ENCODE results near the gene EGF. TPM values are rescaled to one million over a fixed set of nuclear protein-coding genes. Genes with fewer than 3 reads are reported as not detected.

The EGF gene
- total RNA-seq, 5 donors from 2014 or later (not counting 1 experiment from before 2014, with no cell fraction given): 0.20 TPM; not detected in 4

- no peak overlapping the region for H3K27ac Mint-ChIP-seq
- Histone ChIP-seq H3K4me1 (ENCODE audit: control insufficient read depth in 1 of 2, extremely low read depth in 1 of 2, insufficient read depth in 2 of 2, low read length in 2 of 2) (peaks cover 5 to 7% of the 10 kb centered on the region in 2 experiments), H3K27ac (ENCODE audit: low read length) (no peak overlapping the region), H3K9me3 (no peaks in the 10 kb centered on the region), H3K27me3 (replicated peaks in 1 of 2; ENCODE audit: control insufficient read depth in 2 of 2, extremely low read depth in 1 of 2, insufficient read depth in 2 of 2, low read length in 1 of 2) (no peaks in the 10 kb centered on the region), H3K4me3 (ENCODE audit: control insufficient read depth in 1 of 2, extremely low read depth in 1 of 2, low read length in 1 of 2) (no peak overlapping the region), H3K36me3 (ENCODE audit: control insufficient read depth in 2 of 2, extremely low read depth in 1 of 2, insufficient read depth in 1 of 2, low read length in 1 of 2) (no peaks in the 10 kb centered on the region)
- CTCF ChIA-PET: interaction anchor here in 1 of 2 donors (0.7 to 1.0 kb wide), 2 partner anchors 14 to 611 kb away, joined by 4 to 5 read pairs; no protein-coding TSS in a partner anchor
- no peaks in the 10 kb centered on the region for H3K36me3 Mint-ChIP-seq
- DNase-seq (no peak), ATAC-seq (replicated peaks in 1 of 4) (no peak)
- no peaks in the 10 kb centered on the region for H3K9me3 Mint-ChIP-seq
- peaks cover 4 to 11% of the 10 kb centered on the region in 2 donors for H3K27me3 Mint-ChIP-seq
- POLR2A ChIA-PET: no interaction called here
- H3K4me3 Mint-ChIP-seq: no peak overlapping the region
- WGBS (ENCODE audit: insufficient coverage): 60% methylated on average over 2 of the region's 2 CpGs
- H3K4me1 Mint-ChIP-seq: peaks cover 8 to 14% (median 11%) of the 10 kb centered on the region in 3 donors
Observed at GRCh38 chr4:109973529-109973905, 60.8 kb downstream of the EGF start.

DNA sequence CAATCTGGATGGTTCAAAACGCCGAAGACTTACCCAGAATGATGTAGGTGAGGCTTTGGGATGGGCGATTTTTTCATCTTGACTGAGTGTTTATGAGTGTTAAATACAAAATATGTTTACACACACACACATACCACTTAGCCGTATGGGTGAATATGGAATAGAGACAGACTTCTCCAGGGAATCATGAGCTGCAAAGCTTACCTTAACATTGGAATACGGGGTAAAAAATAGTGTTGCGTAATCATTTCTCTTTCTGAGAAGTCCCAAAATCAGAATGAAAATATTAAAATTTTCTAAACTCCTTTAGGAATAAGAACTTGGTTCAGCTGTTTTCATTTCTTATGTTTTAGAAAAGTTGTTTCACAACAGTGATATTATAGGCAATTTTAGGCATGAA is 63.5 kb downstream of the EGF start:
- DNase-seq: no peak
- H3K4me1 Mint-ChIP-seq: no peaks in the 10 kb centered on the region
- no peak overlapping the region for H3K4me3 ChIP-seq (ENCODE audit: control insufficient read depth in 1 of 2, extremely low read depth in 1 of 2, low read length in 1 of 2)
- ChIA-PET CTCF (interaction anchor here (1.0 to 1.6 kb wide), 3 partner anchors 538 to 549 kb away, joined by 3 to 4 read pairs (median 3); no protein-coding TSS in a partner anchor), POLR2A (no interaction called here)
- H3K4me1 ChIP-seq (ENCODE audit: control insufficient read depth in 1 of 2, extremely low read depth in 1 of 2, insufficient read depth in 2 of 2, low read length in 2 of 2): no peaks in the 10 kb centered on the region
- peaks cover 22 to 26% of the 10 kb centered on the region in 2 donors for H3K27me3 Mint-ChIP-seq
- no peak overlapping the region for H3K27ac Mint-ChIP-seq
- no peaks in the 10 kb centered on the region for H3K27me3 ChIP-seq (replicated peaks in 1 of 2; ENCODE audit: control insufficient read depth in 2 of 2, extremely low read depth in 1 of 2, insufficient read depth in 2 of 2, low read length in 1 of 2)
- H3K36me3 Mint-ChIP-seq: no peaks in the 10 kb centered on the region
- ATAC-seq (replicated peaks in 1 of 4): no peak
- no peak overlapping the region for H3K27ac ChIP-seq (ENCODE audit: low read length)
- H3K9me3 Mint-ChIP-seq: no peaks in the 10 kb centered on the region
- H3K4me3 Mint-ChIP-seq: no peak overlapping the region
- WGBS (ENCODE audit: insufficient coverage): no CpG with 5 or more reads among the region's 6 CpGs
- H3K9me3 ChIP-seq: no peaks in the 10 kb centered on the region
- no peaks in the 10 kb centered on the region for H3K36me3 ChIP-seq (ENCODE audit: control insufficient read depth in 2 of 2, extremely low read depth in 1 of 2, insufficient read depth in 1 of 2, low read length in 1 of 2)

- Mint-ChIP-seq H3K27ac (no peak overlapping the region), H3K9me3 (no peaks in the 10 kb centered on the region), H3K27me3 (peaks cover 29% of the 10 kb centered on the region in 2 donors), H3K4me1 (no peaks in the 10 kb centered on the region), H3K36me3 (no peaks in the 10 kb centered on the region), H3K4me3 (no peak overlapping the region)
- Histone ChIP-seq H3K36me3 (ENCODE audit: control insufficient read depth in 2 of 2, extremely low read depth in 1 of 2, insufficient read depth in 1 of 2, low read length in 1 of 2) (no peaks in the 10 kb centered on the region), H3K27me3 (replicated peaks in 1 of 2; ENCODE audit: control insufficient read depth in 2 of 2, extremely low read depth in 1 of 2, insufficient read depth in 2 of 2, low read length in 1 of 2) (no peaks in the 10 kb centered on the region), H3K9me3 (no peaks in the 10 kb centered on the region), H3K4me3 (ENCODE audit: control insufficient read depth in 1 of 2, extremely low read depth in 1 of 2, low read length in 1 of 2) (no peak overlapping the region), H3K4me1 (ENCODE audit: control insufficient read depth in 1 of 2, extremely low read depth in 1 of 2, insufficient read depth in 2 of 2, low read length in 2 of 2) (no peaks in the 10 kb centered on the region), H3K27ac (ENCODE audit: low read length) (no peak overlapping the region)
- DNase-seq: peak in 1 of 35 experiments; percentile 44
- CTCF ChIA-PET: interaction anchor here (0.7 to 2.0 kb wide), 4 partner anchors 32 to 556 kb away, joined by 3 to 7 read pairs (median 4); no protein-coding TSS in a partner anchor
- ATAC-seq (replicated peaks in 1 of 4): no peak
- WGBS (ENCODE audit: insufficient coverage): no CpG with 5 or more reads among the region's 2 CpGs
- POLR2A ChIA-PET: no interaction called here
Observed at GRCh38 chr4:109977854-109978501, 65.3 kb downstream of the EGF start.

GRCh38 chr4:109978704-109979454 is 66.2 kb downstream of the EGF start:
- WGBS (ENCODE audit: insufficient coverage): 50% methylated on average over 1 of the region's 5 CpGs
- no peak overlapping the region for H3K4me3 ChIP-seq (ENCODE audit: control insufficient read depth in 1 of 2, extremely low read depth in 1 of 2, low read length in 1 of 2)
- no peaks in the 10 kb centered on the region for H3K27me3 ChIP-seq (replicated peaks in 1 of 2; ENCODE audit: control insufficient read depth in 2 of 2, extremely low read depth in 1 of 2, insufficient read depth in 2 of 2, low read length in 1 of 2)
- no peaks in the 10 kb centered on the region for H3K4me1 ChIP-seq (ENCODE audit: control insufficient read depth in 1 of 2, extremely low read depth in 1 of 2, insufficient read depth in 2 of 2, low read length in 2 of 2)
- Mint-ChIP-seq H3K9me3 (no peaks in the 10 kb centered on the region), H3K4me1 (no peaks in the 10 kb centered on the region), H3K36me3 (no peaks in the 10 kb centered on the region), H3K27me3 (peaks cover 28 to 34% of the 10 kb centered on the region in 2 donors), H3K27ac (no peak overlapping the region), H3K4me3 (no peak overlapping the region)
- POLR2A ChIA-PET: interaction anchor here in 1 of 2 donors (0.5 kb wide), 1 partner anchor 540 kb away, joined by 3 read pairs; no protein-coding TSS in a partner anchor
- H3K9me3 ChIP-seq: no peaks in the 10 kb centered on the region
- H3K27ac ChIP-seq (ENCODE audit: low read length): no peak overlapping the region
- DNase-seq (no peak), ATAC-seq (replicated peaks in 1 of 4) (no peak)
- CTCF ChIA-PET: interaction anchor here (0.7 to 2.0 kb wide), 7 partner anchors 23 to 557 kb away, joined by 3 to 7 read pairs (median 3); partner anchors contain the start of gene RRH (in 1 of the 2)
- no peaks in the 10 kb centered on the region for H3K36me3 ChIP-seq (ENCODE audit: control insufficient read depth in 2 of 2, extremely low read depth in 1 of 2, insufficient read depth in 1 of 2, low read length in 1 of 2)

DNA sequence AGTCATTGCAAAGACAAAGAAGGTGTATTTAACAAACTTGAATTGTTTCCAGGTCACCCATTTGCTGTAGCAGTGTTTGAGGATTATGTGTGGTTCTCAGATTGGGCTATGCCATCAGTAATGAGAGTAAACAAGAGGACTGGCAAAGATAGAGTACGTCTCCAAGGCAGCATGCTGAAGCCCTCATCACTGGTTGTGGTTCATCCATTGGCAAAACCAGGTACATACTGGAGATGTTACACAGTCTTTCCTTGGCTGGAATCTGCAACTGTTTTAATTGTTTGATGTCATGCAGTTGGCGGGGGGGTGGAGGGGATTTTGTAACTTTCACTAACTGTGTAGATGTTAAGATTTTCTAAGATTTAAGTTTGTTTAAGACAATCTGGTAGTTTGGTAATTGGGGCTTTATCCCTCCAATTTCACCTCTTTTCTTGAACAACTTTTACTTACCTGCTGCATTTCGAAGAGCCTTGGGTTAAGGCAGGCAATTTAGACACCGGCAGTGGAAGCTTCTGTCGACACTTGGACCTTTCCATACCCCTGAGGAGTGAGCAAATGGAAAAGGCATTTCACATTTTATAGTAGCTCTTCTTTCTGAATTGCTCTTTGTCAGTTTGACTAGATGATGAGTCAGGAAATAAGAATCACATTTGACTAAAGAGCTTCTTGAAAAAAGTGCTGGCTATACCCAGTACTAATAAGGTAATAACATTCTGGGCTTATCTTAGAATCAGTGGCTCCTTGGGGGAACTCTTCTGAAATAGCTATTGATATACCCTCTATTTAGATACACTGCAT is 67.4 kb downstream of the EGF start:
- ChIA-PET POLR2A (no interaction called here), CTCF (no interaction called here)
- H3K9me3 Mint-ChIP-seq: no peaks in the 10 kb centered on the region
- H3K4me3 ChIP-seq (ENCODE audit: control insufficient read depth in 1 of 2, extremely low read depth in 1 of 2, low read length in 1 of 2): no peak overlapping the region
- no peak overlapping the region for H3K27ac ChIP-seq (ENCODE audit: low read length)
- no peak overlapping the region for H3K27ac Mint-ChIP-seq
- H3K36me3 ChIP-seq (ENCODE audit: control insufficient read depth in 2 of 2, extremely low read depth in 1 of 2, insufficient read depth in 1 of 2, low read length in 1 of 2): no peaks in the 10 kb centered on the region
- H3K9me3 ChIP-seq: no peaks in the 10 kb centered on the region
- H3K27me3 ChIP-seq (replicated peaks in 1 of 2; ENCODE audit: control insufficient read depth in 2 of 2, extremely low read depth in 1 of 2, insufficient read depth in 2 of 2, low read length in 1 of 2): no peaks in the 10 kb centered on the region
- no peaks in the 10 kb centered on the region for H3K36me3 Mint-ChIP-seq
- H3K4me1 ChIP-seq (ENCODE audit: control insufficient read depth in 1 of 2, extremely low read depth in 1 of 2, insufficient read depth in 2 of 2, low read length in 2 of 2): no peaks in the 10 kb centered on the region
- H3K27me3 Mint-ChIP-seq: peaks cover 28 to 35% of the 10 kb centered on the region in 2 donors
- WGBS (ENCODE audit: insufficient coverage): 100% methylated on average over 1 of the region's 5 CpGs
- no peak for DNase-seq
- no peak overlapping the region for H3K4me3 Mint-ChIP-seq
- no peak for ATAC-seq (replicated peaks in 1 of 4)
- no peaks in the 10 kb centered on the region for H3K4me1 Mint-ChIP-seq

- ChIA-PET CTCF (interaction anchor here in 1 of 2 donors (0.9 to 1.0 kb wide), 2 partner anchors 10 to 20 kb away, joined by 3 to 4 read pairs; no protein-coding TSS in a partner anchor), POLR2A (no interaction called here)
- no peak overlapping the region for H3K4me3 Mint-ChIP-seq
- peaks cover 28 to 35% of the 10 kb centered on the region in 2 donors for H3K27me3 Mint-ChIP-seq
- no peaks in the 10 kb centered on the region for H3K36me3 Mint-ChIP-seq
- no CpG with 5 or more reads among the region's 1 CpG for WGBS (ENCODE audit: insufficient coverage)
- H3K4me1 ChIP-seq (ENCODE audit: control insufficient read depth in 1 of 2, extremely low read depth in 1 of 2, insufficient read depth in 2 of 2, low read length in 2 of 2): no peaks in the 10 kb centered on the region
- ATAC-seq (replicated peaks in 1 of 4) (no peak), DNase-seq (no peak)
- H3K9me3 Mint-ChIP-seq: no peaks in the 10 kb centered on the region
- H3K27me3 ChIP-seq (replicated peaks in 1 of 2; ENCODE audit: control insufficient read depth in 2 of 2, extremely low read depth in 1 of 2, insufficient read depth in 2 of 2, low read length in 1 of 2): no peaks in the 10 kb centered on the region
- H3K36me3 ChIP-seq (ENCODE audit: control insufficient read depth in 2 of 2, extremely low read depth in 1 of 2, insufficient read depth in 1 of 2, low read length in 1 of 2): no peaks in the 10 kb centered on the region
- no peaks in the 10 kb centered on the region for H3K4me1 Mint-ChIP-seq
- no peak overlapping the region for H3K4me3 ChIP-seq (ENCODE audit: control insufficient read depth in 1 of 2, extremely low read depth in 1 of 2, low read length in 1 of 2)
- no peak overlapping the region for H3K27ac Mint-ChIP-seq
- H3K9me3 ChIP-seq: no peaks in the 10 kb centered on the region
- H3K27ac ChIP-seq (ENCODE audit: low read length): no peak overlapping the region
Observed at GRCh38 chr4:109981936-109982335, 69.3 kb downstream of the EGF start.

All from T-cell (primary cell).